Peyer's patch (tissue), 4 donors: Measurements from ENCODE around the gene TP53TG3.
"Not testable (repeated sequence)": the region's sequence is repeated elsewhere in the genome, so short reads cannot be mapped to it uniquely, and the experiment has no call there.

Experiments
- CTCF ChIP-seq, 6 experiments: fragments of 450-650 bp in 4 of 6; fragments of 200-600 bp in 2 of 6; sonication (generic) in 1 of 6; IDR thresholded peaks; one replicate each; pipeline ENCODE4 v1.5.1; 2017 to 2019; ENCODE audit warnings: antibody characterized with exemption in 6 of 6, mild to moderate bottlenecking in 3 of 6, moderate library complexity in 1 of 6
- POLR2A ChIP-seq, 2 donors: fragments of 450-650 bp; IDR thresholded peaks; one replicate each; pipeline ENCODE4 v1.5.1; 2017; ENCODE audit warnings: antibody characterized with exemption in 2 of 2, mild to moderate bottlenecking in 2 of 2, moderate library complexity in 2 of 2

GRCh38 chr16:32676065-32676464, at the start of gene TP53TG3:
- TF ChIP-seq CTCF, POLR2A (IDR thresholded peaks at IDR 0.05): not testable (repeated sequence)
